SH-SY5Y (cell line): ENCODE results near the gene EYA2.

ENCODE experiments used
- GATA2 ChIP-seq: IDR thresholded peaks from 2 replicates; pipeline ENCODE4 v1.6.1; 2011; ENCODE audit warnings: mild to moderate bottlenecking, low read depth, low read length
- GATA3 ChIP-seq: IDR thresholded peaks from 2 replicates; pipeline ENCODE4 v1.6.1; 2011; ENCODE audit warnings: low read depth, mild to moderate bottlenecking, low read length, moderate library complexity

DNA sequence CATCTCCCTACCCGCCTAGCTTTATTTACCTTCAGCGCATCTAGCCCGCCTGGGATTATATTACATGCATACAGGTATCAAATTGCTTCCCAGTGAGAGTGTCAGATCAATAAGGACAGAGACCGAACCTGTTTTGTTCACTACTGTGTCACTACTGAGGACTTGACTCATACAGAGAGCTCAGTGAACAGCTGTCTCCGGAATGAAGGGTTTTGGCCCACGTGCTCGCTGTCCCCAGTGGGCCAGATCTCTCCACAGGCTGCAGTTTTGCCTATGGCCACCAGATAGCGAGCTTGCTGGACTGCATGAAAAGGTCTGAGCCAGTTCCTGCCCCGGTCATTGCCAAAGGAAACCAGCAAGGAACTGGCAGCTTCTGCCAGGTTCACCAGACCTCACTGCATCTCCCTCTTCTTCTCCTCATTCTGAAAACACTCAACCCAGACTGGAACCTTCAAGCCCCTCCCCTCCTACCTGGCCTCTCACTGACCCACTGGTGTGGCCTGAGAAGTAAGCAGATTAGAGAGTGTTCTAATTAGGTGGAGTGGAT is 311.0 kb downstream of the EYA2 start:
- TF ChIP-seq GATA3, result no peak
- TF ChIP-seq GATA2, result no peak
